Lower lobe of right lung (tissue), 2 donors: ENCODE data around the gene TMEM37. TPM values are rescaled to one million over a fixed set of nuclear protein-coding genes. Genes with fewer than 3 reads are reported as not detected.

Experiments
- ATAC-seq, 2 donors: fragments of 200-7000 bp; cut with Tn5 transposase; one replicate each; pipeline ENCODE4 v1.9.1; 2020 to 2022; ENCODE audit warnings: mild to moderate bottlenecking in 2 of 2, moderate library complexity in 2 of 2
- DNase-seq: peaks from one replicate; pipeline ENCODE4 v3.0.0-alpha.2; 2020
- H3K27ac ChIP-seq: fragments of 200-600 bp; one replicate; pipeline ENCODE4 v1.8.0; 2022
- H3K27me3 ChIP-seq: fragments of 200-600 bp; one replicate; pipeline ENCODE4 v1.8.0; 2022; ENCODE audit warnings: low read depth
- H3K36me3 ChIP-seq: fragments of 200-600 bp; one replicate; pipeline ENCODE4 v1.8.0; 2022; ENCODE audit warnings: mild to moderate bottlenecking
- H3K4me1 ChIP-seq: fragments of 200-600 bp; one replicate; pipeline ENCODE4 v1.8.0; 2022
- H3K4me3 ChIP-seq: fragments of 200-600 bp; one replicate; pipeline ENCODE4 v1.8.0; 2022; ENCODE audit warnings: mild to moderate bottlenecking
- H3K9me3 ChIP-seq: fragments of 200-600 bp; one replicate; pipeline ENCODE4 v1.8.0; 2022
- intact Hi-C: fragments of 100-400 bp; cut with DNase I; formaldehyde crosslinking; loops from one replicate; pipeline ENCODE4 v1.11.0; 2022
- total RNA-seq: library from RNA; stranded (reverse); fragmentation: NEBNext Ultra II Directional; extraction: Animal tissue kit (Norgen Biotek cat#: 25700); gene quantifications from one replicate; pipeline ENCODE4 v1.2.1, GENCODE V29; 2021
- TF ChIP-seq, protein P1 (sequence below): fragments of 200-600 bp; IDR thresholded peaks from one replicate; pipeline ENCODE4 v1.8.0; 2022; ENCODE audit warnings: antibody characterized with exemption, mild to moderate bottlenecking
- donor health status: DM: no; HTN: yes; CAD: no; lungs with severe emphysema.

TMEM37 gene
- total RNA-seq, 1 donor from 2014 or later, result 21.7 TPM

DNA sequence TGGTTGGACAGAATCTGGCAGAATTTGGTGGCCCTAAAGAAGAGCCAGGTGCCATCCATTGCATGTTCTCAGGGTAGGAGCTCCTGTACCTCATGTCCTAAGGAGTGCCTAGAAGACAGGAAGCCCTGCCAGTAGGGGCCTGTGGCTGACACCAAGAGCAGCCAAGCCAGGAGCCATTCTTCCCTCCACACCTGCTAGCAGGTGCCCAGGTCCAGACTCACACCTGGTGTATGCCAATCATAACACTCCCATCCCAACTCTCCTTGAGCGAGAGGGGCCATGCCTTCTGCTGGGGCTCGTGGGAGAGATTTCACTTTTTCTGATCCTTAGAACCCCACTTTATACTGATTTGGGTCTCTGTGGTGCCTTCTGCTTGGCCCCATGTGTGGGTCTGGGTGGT, 26.5 kb upstream of the TMEM37 start:
- TF ChIP-seq, protein P1, sequence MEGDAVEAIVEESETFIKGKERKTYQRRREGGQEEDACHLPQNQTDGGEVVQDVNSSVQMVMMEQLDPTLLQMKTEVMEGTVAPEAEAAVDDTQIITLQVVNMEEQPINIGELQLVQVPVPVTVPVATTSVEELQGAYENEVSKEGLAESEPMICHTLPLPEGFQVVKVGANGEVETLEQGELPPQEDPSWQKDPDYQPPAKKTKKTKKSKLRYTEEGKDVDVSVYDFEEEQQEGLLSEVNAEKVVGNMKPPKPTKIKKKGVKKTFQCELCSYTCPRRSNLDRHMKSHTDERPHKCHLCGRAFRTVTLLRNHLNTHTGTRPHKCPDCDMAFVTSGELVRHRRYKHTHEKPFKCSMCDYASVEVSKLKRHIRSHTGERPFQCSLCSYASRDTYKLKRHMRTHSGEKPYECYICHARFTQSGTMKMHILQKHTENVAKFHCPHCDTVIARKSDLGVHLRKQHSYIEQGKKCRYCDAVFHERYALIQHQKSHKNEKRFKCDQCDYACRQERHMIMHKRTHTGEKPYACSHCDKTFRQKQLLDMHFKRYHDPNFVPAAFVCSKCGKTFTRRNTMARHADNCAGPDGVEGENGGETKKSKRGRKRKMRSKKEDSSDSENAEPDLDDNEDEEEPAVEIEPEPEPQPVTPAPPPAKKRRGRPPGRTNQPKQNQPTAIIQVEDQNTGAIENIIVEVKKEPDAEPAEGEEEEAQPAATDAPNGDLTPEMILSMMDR, result no peak
- Histone ChIP-seq H3K27ac (no peak overlapping the region), H3K27me3 (no peaks in the 10 kb centered on the region), H3K4me1 (peaks cover 12% of the 10 kb centered on the region), H3K4me3 (no peak overlapping the region), H3K36me3 (no peaks in the 10 kb centered on the region), H3K9me3 (no peaks in the 10 kb centered on the region)
- intact Hi-C loops, result loop anchor here (5.0 kb wide), 1 partner anchor 72 kb away; no protein-coding TSS in a partner anchor
- DNase-seq, result no peak
- ATAC-seq, result no peak

GRCh38 chr2:119407430-119408220, 24.0 kb upstream of the TMEM37 start:
- H3K36me3 ChIP-seq, result no peaks in the 10 kb centered on the region
- intact Hi-C loops, result loop anchor here (5.0 kb wide), 1 partner anchor 70 kb away; no protein-coding TSS in a partner anchor
- DNase-seq (no peak), ATAC-seq (peak; percentile 87)
- no peak overlapping the region for H3K27ac ChIP-seq
- no peaks in the 10 kb centered on the region for H3K9me3 ChIP-seq
- TF ChIP-seq, protein P1, result peak; percentile 84
- H3K4me1 ChIP-seq, result peaks cover 12% of the 10 kb centered on the region
- no peaks in the 10 kb centered on the region for H3K27me3 ChIP-seq
- no peak overlapping the region for H3K4me3 ChIP-seq

GRCh38 chr2:119408221-119408619, 23.4 kb upstream of the TMEM37 start:
- Histone ChIP-seq H3K27ac (no peak overlapping the region), H3K27me3 (no peaks in the 10 kb centered on the region), H3K4me1 (peaks cover 12% of the 10 kb centered on the region), H3K36me3 (no peaks in the 10 kb centered on the region), H3K9me3 (no peaks in the 10 kb centered on the region), H3K4me3 (no peak overlapping the region)
- ATAC-seq (peak; percentile 60 to 89), DNase-seq (no peak)
- intact Hi-C loops, result loop anchor here (5.0 kb wide), 1 partner anchor 69 kb away; no protein-coding TSS in a partner anchor
- TF ChIP-seq, protein P1, result no peak

DNA sequence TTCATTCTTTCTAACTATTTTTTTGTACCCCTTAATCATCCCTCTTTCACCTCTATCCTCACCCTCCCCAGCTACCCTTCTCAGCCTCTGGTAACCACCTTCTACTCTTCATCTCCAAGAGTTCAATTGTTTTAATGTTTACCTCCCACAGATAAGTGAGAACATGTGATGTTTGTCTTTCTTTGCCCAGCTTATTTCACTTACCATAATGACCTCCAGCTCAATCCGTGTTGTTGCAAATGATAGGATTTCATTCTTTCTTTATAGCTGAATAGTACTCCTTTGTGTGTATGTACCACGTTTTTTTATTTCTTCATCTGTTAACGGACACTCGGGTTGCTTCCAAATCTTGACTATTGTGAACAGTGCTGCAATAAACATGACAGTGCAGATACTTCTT, 22.1 kb upstream of the TMEM37 start:
- no peak overlapping the region for H3K4me3 ChIP-seq
- no peak for ATAC-seq
- intact Hi-C loops, result loop anchor here (5.0 kb wide), 1 partner anchor 68 kb away; no protein-coding TSS in a partner anchor

DNA sequence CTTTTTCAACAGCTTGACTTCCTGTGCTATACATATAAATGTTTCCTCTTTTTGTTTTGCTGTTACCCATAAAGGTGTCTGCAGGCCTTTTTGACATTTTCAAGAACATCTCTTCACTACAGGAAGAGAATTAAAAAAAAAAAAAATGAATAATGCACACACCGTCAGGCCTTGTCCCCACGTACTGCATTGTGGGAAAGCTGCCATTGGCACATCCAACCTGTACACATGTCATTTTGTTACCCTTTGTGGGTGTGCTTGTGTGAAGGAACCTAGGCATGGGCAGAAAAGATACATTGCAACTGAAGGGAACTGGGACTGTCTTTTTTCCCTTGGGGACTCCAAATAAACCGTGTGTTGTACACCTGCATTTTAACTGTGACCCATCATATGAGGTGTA, 16.8 kb upstream of the TMEM37 start:
- no peak for DNase-seq

More for the DNA sequence above, 22.1 kb upstream of the TMEM37 start:
- H3K27ac ChIP-seq, result no peak overlapping the region
- peaks cover 12% of the 10 kb centered on the region for H3K4me1 ChIP-seq
- H3K36me3 ChIP-seq, result no peaks in the 10 kb centered on the region
- no peak for DNase-seq
- no peaks in the 10 kb centered on the region for H3K27me3 ChIP-seq
- TF ChIP-seq, protein P1, result no peak
- H3K9me3 ChIP-seq, result no peaks in the 10 kb centered on the region

More for the DNA sequence above, 16.8 kb upstream of the TMEM37 start:
- intact Hi-C loops, result no loop called here
- H3K27ac ChIP-seq, result no peak overlapping the region
- TF ChIP-seq, protein P1, result no peak
- ATAC-seq, result no peak
- H3K36me3 ChIP-seq, result no peaks in the 10 kb centered on the region
- H3K4me1 ChIP-seq, result no peaks in the 10 kb centered on the region
- H3K4me3 ChIP-seq, result no peak overlapping the region
- no peaks in the 10 kb centered on the region for H3K9me3 ChIP-seq
- no peaks in the 10 kb centered on the region for H3K27me3 ChIP-seq
